GM04504 (cell line): ENCODE results near the gene CNTFR.

Source experiments
- DNase-seq: peaks from one replicate; pipeline ENCODE4 v3.0.0-alpha.2; 2012; ENCODE audit warnings: low read depth

CNTFR gene

DNA sequence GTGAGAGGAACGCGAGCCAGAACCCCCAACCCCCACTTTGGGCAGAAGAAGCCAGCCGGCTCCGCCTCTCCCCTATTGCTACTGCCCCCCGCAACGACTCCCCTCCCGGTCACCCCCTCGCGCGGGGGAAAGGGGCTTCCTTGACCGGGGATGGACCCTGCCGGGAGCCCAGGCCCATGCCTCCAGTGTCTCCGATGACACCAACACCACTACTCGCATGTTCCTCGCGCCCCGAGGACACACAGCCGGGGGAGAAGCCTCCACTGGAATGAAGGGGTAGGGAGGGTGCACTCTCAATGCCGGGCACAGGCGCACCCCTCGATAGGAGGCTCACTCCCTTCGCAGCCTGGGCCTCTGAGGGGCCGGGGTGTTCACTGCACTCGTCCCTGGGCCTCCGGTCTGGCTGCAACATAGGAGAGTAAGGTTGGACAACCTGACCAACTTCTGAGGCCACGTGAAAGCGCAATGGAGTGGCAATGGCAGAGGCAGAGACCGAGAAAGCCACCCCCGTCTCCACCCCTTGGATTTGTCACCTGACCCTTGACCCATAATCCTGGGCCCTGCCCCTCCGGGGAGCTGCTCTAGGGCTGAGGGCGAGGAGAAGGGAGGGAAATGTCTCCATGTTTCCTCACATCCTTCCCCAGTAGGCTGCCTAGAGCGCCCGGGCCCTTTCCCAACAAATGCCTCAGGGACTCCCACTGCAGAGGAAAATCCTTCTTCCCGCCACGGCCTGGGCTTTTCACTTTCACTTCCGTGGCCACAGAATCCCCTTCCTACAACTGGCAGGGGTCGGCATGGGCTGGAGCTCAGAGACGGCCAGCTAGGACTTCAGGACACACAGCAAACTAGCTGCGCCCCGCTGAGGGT is 1.1 kb upstream of the CNTFR start:
- DNase-seq = no peak

DNA sequence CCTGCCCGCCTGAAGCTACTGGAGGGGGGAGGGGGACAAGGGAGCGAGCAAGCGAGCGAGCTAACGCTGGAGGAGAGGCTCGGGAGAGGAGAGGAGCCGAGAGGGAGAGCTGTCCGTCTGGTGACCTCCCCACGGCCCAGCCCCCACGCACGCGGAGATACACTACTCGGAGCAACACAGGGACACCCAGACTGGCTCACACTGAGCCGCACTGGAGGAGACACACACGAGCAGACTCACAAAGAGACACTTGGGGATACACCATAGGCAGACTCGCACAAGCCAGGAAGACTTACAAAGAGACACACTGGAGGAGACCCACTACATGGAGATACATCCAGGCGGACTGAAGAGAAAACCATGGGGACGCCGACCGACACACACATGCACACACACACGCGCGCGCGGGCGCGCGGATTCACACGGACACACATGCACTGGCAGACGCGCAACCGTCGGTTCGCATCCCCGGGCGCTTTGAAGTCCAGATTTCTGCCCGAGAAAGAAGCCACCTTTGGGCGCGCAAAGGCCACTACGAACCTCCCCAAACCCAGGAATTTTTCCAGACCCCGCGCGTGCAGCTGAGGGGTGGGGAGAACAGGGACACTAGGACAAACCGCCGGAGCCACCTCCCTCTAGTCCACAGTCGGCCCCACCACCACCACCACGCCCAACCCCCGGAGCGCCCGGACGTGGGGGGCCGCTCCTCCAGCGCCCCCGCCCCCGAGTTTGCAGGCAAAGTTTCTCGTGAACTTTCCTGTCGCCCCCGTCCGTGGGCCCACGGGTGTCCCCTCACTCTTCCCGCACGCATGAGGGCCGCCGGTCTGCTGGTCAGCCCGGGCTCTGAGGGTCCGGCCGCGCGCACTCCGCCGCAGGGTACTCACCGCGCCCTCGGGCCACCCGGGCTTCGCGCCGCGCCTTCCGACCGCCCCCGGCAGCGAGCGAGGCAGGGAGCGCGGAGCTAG is 571 bp downstream of the CNTFR start:
- no peak for DNase-seq

DNA sequence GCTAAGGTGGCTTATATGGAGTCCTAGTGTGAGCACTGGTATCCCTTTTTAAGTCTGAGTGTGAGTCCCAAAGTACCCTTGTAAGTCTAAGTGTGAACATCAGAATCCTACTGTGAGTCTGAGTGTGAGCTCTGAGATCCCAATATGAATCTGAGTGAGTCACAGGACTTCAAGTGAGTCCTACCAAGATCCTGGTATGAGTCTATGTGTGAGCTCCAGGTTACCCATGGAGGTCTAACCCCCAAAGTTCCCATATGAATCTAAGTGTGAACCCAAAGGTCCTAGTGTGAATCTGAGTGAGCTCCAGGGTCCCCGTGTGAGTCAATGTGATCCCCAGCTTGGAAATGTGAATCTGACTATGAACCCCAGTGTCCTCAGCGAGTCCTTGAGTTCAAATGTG is 2.3 kb downstream of the CNTFR start:
- no peak for DNase-seq

DNA sequence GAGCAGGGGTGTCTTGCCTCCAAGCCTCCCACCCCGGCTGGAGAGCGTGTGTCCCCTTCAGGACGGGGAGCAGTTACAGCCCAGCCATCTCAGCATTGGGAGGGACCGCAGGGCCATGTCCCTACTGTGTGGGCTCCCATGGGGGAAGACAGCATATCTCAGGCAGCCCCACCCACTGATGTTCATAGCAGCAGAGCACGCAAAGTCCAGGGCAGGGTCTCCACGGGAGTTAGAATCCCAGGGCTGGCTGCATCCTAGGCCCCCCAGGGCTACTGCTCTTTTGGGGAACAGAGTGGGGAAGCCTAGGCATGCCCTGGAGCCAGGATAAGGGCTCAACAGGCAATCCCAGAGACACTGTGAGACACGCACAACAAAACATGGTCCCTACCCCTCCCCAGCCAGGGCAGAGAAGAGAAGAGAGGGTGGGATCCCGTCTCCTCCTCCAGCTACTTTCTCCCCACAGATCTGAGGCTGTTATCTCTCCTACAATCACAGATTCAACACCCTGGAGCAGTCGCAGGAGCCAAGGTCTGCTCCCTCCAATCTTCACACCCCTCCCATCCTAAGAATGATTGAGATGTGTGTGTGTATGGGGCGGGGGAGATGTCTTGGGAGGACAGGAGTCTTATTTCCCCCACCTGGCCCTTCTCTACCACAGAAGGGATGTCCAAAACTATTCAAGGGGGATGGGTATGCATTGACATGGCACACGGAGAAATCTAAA is 3.4 kb downstream of the CNTFR start:
- DNase-seq = no peak

DNA sequence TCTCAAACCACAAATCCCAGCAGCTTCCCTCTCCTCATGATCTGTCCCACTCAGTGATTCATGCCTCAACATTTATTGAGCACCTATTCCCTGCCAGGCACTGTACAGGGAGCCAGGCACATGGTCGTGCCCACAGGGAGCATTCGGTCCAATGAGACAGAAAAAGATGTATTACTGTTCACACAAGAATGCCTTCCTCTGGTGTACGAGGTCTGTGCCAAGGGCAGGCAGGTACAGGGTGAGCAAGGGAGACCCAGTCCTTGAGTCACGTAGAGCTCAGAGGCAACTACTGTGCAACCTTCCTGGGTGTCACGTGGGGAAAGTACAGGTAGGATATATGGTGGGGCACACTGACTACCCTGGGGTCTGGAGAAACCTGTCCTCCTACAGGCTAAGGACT is 4.6 kb downstream of the CNTFR start:
- no peak for DNase-seq

DNA sequence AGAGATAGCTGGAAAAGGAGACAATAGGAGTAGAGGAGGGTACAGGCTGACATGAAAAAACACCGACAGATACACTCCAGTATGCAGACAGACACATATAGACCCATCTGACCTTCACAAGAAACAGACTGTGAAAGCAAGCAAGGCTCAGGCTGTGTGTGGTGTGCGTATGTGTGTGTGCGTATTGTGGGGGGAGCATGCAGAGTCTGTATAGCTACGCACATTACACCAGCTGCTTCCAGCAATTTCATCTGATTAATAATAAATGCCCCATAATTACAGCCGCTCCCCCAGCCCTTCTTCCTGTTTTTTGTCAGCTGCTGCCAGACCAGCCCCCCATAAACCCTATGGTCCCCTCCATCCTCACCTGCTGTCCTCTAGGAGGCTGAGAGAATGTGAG is 6.7 kb downstream of the CNTFR start:
- DNase-seq = no peak

DNA sequence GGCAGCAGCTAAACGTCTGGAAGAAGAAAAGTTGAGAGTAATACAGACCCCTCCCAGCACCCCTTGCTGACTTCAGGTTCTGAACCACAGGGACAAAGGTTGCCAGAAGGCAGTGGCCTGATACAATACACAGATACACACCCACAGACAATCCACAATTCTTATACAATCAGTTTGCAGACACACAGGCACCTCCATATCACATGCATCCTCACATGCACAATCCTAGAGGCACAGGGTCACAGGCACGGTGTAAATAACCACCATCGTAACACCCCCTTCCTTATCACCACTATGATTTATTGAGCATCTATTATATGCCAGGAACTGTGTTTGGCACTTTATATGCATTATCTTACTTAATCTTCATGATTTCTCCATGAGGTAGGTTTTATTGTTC is 8.2 kb downstream of the CNTFR start:
- DNase-seq = no peak

DNA sequence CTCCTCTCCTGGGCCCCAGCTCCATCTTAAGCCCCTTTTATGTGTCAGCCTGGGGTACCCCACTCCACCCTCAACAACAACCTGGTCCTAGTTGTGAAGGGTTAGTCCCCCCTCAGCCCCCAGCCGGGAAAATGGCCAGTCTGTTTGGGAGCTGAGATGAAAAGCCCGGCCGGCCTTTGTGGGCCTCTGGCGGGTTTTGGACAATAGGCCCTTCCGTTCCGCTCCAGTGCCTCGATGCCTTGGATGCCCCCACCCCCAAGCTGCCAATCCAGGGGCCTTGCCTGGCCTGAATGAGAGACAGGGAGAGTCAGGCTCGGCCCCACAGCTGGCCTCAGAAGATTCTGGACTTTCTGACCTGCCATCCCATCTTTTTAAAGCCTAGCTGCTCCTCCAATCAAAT is 9.2 kb downstream of the CNTFR start:
- DNase-seq = no peak

DNA sequence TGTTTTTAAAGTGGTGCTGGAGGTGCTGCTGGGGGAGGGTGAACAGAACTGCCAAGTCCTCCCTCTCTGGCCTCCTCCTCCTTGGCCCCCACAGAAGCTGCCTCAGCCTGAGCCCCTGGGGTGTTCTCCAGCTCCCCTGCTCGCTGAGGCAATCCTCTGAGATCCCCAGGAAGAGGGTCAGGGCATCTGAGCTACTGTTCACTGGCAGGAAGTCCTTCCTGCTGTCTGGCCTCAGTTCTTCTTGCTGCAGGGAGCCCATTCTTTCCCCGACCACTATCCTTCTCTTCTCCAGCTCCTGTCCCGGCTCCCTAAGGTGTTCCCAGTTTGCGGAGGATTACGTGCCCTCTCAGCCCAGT is 9.7 kb downstream of the CNTFR start:
- no peak for DNase-seq

DNA sequence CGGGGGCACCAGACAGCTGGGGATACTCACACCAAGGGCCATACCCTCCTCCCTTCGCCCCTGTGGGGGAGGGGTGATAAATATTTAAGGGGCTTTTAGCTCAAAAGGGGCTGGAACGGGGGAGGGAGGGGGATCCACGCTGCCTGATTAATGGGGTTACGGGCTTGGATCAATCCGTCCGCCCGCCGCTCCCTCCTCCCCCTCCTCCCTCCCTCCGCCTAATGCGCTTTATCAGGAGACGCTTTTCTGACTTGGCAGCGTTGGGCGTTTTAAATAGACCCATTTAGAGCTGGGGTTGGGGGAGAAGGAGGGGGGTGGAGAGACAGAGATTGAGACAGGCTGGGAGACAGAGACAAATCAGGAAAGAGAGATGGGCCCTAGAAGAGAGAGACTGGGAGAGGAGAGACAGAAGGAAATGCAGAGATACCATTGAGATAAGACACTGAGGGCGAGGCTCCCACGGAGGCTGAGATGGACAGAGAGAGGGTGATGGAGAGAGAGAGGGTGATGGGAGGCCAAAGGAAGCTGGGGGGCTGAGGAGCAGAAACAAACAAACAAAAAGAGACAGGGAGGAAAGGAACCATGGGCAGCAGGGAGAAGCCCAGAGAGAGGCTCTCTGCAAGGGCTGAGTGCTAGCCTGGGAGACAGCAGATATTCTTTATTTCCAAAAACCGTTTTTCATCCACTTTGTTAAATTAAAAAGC is 10.3 kb downstream of the CNTFR start:
- no peak for DNase-seq

DNA sequence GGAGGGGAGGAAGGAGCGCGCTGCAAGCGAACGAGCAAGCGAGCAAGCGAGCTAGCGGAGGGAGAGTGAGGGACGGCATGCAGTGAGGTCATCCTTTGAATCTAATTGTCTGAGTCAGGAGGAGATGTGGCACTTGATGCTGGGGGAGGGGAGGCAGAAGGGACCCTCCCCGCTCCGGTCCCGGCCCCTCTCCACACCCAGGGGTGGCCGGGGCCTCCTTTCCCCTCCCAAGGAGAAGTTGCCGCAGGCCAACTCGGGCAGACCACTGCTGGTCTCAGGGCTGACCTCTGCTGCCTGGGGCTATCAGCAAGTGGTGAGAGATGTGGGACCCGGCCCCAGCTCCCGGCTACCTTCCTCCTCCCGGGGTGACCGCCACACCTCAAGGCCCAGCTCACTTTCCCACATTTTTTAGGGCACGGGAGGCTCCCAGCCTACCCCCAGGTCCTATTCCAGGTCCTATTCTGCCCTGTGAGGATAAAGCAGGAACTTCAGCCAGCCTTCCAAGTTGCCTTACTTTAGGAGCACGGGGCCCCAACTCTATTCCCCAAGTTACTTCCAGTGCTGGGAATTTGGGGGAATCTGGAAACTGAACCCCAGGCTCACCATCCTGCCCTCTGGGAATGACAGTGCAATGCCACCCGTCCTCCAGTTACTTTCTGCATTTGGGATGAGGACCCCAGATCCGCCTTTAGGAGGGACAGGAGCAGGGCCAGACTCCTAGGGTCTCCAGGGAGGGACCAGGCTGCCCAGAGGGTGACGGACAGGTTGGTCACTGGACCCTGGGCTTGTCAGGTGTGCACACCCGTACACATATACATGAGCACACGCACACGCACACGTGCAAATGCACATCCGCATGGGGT is 11.1 kb downstream of the CNTFR start:
- no peak for DNase-seq

DNA sequence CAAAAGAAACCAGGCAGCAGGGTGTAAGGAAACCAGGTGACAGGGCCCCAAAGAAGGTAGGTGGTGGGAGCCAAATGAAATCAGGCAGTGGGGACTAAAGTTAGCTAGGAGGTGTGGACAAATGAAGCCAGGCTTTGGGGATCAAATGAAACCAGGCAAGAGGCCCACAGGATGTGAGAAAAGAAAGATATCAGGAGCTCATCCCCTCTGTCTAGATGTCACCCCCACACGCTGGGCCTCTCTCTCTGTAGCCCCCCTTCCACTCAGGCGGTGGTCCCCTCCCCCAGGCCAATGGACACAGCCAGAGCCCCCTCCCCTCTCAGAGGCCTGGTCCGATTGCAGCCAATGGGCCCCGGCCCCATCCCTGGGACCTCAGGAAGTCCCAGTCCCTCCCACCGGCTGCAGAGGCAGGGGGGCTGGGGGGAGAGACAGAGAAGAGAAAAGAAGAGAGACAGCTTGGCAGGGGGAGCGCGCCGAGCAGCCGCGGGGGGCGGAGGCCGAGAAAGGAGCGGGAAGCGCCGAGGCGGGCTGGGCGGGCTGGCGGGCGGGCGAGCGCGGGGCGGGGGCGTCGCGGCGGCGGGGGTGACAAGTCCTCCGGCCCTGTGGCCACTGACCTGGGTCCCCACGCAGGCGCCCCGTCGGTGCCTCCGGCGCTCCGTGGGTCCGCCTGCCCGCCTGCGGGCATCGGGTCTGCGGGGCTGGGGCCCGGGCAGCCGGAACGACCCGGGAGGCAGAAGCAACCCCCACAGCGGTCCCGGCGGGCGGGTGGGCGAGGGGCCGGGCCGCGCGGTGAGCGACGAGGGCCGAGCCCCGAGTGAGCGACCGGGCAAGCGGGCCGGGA is 11.9 kb downstream of the CNTFR start:
- no peak for DNase-seq

DNA sequence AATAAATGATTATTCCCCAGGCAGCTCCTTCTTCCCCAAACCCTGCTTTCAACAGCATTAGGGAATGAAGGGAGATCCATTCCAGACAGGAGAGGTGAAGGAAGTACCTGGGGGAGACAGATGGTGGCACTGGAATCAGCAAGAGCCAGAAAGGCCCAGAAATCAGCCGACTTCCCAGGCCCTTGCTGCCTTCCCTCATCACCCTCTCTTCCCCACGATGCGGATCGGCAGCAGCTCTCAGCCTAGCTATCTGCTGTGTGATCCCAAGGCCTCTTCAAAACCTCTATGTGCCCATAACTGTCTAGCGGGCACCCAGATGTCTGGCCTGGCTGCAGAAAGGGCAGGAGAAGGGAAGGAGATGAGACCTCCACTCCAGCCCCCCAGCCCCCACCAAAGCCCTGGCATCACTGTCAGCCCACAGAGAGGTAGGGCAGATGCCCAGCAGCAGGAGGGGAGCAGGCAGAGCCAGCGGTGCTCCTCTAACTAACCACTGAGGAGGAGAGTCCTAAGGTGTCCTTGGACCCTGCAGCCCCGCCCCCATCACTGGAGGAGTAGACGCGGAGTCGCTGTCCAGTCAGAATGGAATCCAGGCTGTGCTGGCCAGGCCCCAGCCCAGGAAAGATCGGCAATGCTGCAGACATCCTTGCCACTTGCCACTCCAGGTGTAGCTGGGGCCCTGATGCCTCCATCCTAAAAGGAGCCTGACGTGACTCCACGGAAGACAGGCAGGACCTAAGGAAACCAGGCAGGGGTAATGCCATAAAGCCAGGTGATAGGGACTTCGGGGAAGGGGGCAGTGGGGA is 12.7 kb downstream of the CNTFR start:
- no peak for DNase-seq

DNA sequence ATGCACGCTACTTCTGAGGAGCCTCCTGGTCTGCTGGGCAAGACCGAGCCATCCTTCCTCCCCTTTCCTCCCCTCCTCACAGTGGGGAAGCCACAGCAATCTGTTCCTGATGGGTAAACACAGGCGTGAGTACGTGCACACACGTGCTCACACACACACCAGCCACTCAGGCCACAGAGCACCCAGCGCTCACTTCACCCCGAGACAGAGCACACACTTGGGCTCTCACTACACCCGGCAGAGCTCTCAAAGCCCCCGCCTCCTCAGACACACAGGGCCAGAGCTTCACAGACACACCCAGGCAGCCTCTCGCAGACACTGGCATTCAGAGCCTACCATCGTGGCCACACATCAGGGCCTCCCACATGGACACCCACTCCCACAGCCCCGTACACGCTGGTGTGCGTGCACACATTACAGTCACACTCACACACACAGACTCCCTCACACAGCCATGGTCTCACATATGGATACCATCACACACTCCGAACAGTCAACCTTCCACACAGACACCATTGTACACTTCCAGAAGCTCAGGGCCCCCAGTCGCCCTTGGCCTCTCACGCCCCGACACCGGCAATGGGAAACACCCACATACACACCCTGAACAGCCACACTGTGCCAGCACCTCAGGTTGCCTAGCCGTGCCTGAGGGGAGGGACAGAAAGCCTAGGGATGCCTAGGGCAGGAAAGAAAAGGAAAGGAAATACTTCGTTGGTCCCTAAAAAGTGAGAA is 13.5 kb downstream of the CNTFR start:
- no peak for DNase-seq

DNA sequence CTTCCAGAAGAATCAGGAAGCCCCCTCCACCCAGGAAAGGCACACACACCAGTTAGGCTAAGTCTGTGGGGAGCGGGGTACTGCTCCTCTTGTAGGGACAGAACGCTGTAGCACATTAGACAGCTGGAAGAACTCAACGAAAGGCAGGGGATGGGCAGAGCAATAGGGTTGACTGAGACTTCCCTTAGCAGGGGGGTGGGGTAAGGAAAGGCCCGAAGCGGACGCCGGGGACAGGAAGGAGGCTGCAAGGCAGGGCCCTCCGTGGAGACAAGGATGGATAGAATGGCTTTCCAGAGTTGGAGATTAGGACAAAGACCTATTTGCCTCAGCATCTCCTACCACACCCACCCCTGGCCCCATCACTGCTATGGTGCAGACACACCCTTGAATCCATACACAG is 14.3 kb downstream of the CNTFR start:
- no peak for DNase-seq

DNA sequence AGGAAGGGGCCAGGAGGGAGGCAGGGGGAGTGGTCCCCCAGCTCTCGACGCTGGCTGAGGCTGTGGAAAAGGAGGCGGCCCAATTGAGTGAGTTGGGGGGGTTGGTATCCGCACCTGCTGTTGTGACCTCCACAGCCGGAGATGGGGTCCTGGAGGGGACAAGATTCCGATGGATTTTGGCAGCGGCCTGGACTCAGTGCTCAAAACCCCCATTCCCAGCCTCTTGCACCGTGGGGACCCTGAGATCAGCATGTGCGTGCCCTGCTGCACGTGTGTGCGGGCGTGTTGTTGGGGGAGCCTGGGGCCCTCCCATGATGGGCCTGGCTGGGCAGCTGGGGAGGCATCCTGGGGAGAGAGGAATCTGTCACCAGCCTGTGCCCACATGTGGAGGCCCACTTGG is 15.0 kb downstream of the CNTFR start:
- DNase-seq = no peak

DNA sequence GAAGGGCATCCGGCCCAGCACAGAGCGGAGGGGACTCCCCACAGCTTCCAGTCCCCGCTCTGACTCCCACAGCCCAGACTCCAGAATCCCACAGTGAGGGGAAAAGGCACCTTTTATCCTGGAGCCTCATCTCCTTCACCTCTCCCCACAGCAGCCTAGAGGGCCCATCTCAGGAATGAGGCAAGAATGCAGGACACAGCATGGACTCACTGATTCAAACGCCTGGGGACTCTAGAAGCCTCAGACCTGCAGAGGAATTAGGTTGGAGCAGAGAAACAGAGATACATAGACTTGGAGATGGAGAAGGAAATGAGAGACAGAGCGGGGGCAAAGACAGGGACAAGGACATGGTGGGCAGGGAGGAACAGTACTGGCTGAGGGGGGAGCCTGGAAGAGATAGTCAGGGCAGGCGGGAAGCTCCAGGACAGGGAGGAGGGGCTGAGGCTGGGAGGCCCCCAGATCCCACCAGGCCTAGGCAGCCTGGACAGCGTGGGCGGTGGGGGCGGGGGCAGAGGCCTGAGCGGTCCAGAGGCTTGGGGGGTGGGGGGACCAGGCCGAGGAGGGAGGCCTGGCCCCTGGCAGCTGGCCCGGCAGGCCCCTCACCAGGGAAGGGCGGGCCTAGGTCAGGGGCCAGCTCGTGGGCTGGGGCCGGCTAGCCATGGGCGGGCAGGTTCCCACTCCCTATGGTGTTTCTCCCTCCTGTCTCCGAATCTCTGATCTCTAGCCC is 15.8 kb downstream of the CNTFR start:
- no peak for DNase-seq

DNA sequence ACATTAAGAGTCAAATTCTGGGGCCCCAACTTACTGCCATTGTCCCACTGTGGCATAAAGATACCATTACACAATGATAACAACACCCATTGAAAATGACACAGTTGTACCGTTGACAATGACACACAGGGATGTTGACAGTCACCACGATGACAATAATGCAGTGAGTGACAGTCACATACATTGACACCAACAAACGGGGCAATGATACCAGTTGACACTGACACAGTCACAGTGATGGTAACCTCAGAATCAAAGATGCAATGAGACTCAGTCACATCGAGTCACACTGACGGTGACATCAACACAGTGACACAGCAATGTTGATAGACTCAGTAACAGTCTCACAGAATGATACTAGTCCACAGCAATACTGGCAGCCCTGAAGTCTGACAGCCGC is 16.9 kb downstream of the CNTFR start:
- no peak for DNase-seq
